ENCODE data around the gene DNAJC24.

Gene DNAJC24

DNA sequence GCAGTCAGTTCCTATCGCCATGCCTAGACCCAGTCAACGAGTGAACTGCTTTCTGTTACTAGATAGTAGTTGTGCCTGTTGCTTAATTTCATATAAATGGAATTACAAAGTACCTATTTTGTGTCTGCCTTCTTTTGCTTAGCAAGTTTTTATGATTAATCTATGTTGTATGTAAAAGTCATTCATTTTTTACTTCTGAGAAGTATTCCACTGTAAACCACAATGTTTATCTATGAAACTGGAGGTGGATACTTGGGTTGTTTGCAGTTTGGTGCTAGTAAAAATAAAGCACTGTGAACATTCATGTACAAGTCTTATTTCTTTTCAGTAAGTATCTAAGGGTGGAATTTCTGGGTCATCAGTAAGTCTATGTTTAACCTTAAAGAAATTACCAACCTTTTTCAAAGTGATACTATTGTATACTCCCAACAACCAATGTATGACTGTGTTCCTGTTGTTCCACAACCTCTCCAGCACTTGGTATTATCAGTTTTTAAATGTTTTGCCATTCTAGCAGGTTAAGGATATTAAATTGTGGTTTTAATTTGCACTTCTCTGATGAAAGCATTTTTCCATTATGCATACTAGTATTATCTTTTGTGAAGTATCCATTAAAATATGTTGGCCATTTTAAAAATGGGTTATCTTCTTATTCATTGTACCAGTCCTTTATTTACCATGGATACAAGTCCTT is 68.2 kb downstream of the DNAJC24 start:
- DNase-seq (ENCODE audit: low read depth), result no peak
- TF ChIP-seq, protein P1, sequence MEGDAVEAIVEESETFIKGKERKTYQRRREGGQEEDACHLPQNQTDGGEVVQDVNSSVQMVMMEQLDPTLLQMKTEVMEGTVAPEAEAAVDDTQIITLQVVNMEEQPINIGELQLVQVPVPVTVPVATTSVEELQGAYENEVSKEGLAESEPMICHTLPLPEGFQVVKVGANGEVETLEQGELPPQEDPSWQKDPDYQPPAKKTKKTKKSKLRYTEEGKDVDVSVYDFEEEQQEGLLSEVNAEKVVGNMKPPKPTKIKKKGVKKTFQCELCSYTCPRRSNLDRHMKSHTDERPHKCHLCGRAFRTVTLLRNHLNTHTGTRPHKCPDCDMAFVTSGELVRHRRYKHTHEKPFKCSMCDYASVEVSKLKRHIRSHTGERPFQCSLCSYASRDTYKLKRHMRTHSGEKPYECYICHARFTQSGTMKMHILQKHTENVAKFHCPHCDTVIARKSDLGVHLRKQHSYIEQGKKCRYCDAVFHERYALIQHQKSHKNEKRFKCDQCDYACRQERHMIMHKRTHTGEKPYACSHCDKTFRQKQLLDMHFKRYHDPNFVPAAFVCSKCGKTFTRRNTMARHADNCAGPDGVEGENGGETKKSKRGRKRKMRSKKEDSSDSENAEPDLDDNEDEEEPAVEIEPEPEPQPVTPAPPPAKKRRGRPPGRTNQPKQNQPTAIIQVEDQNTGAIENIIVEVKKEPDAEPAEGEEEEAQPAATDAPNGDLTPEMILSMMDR (IDR thresholded peaks at IDR 0.05; ENCODE audit: low read depth, low read length, missing control alignments), result no peak
- in situ Hi-C loops (cut with HindIII; ENCODE audit: low sequenced_read_pairs), result no loop called here
- no peak overlapping the region for H3K4me3 ChIP-seq (ENCODE audit: low read depth, low read length)

DNA sequence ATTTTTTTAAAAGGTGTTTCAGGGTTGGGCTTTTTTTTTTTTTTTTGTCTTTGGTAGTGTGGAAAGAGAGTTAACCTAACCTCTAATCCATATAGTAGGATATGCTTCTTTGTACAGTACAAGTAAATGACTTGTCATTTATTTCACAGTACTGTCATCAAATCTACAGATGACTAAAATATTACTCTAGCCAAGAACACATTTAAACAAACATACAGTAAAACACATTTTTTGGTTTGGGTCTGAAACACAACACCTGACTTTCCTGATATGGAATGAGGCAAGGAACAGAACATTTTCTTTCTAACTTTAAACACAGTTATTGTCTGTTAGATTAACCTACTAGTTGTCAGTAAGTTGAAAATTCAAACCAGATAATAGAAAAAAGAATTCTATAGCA is 71.6 kb downstream of the DNAJC24 start:
- in situ Hi-C loops (cut with HindIII; ENCODE audit: low sequenced_read_pairs), result no loop called here
- no peak for DNase-seq (ENCODE audit: low read depth)
- TF ChIP-seq, protein P1 (IDR thresholded peaks at IDR 0.05; ENCODE audit: low read depth, low read length, missing control alignments), result no peak
- no peak overlapping the region for H3K4me3 ChIP-seq (ENCODE audit: low read depth, low read length)

DNA sequence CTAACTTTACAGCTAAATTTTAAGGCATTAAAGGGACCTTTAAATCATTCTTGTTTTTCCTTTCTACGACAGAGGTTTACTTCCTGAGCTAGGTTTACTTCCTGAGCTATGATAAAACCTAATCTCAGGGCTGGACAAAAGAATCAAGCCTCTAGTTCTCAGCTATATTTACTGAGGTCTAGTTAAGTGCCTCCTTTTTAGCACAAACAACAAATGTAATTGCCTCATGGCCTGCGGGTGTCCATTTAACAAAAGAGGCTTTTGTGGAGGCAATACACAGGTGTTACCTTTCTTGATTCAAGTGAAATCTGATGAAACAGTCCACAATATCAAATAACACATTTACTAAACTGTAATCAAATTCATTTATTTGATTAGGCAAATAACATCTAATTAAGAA is 72.4 kb downstream of the DNAJC24 start:
- DNase-seq (ENCODE audit: low read depth), result no peak
- TF ChIP-seq, protein P1 (IDR thresholded peaks at IDR 0.05; ENCODE audit: low read depth, low read length, missing control alignments), result no peak
- no peak overlapping the region for H3K4me3 ChIP-seq (ENCODE audit: low read depth, low read length)
- in situ Hi-C loops (cut with HindIII; ENCODE audit: low sequenced_read_pairs), result no loop called here

DNA sequence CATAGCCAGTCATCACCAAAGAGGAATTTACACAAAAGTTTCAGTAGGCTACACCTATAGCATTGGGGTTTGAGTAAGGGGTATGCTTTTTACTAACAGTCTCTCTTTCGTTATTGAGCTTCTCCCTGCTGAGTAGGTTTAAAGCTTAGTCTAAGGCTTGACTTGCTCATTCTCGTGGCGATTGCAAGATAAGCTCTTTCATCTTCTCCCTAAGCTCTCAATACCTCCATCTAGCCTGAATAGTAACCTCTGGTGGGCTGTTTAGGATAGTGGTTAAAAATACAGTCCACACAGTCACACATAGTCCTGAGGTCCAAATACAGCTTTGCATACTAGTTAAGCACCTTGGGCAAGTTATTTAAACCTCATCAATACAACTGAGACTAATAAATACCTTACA is 74.1 kb downstream of the DNAJC24 start:
- TF ChIP-seq, protein P1 (IDR thresholded peaks at IDR 0.05; ENCODE audit: low read depth, low read length, missing control alignments), result no peak
- H3K4me3 ChIP-seq (ENCODE audit: low read depth, low read length), result no peak overlapping the region
- in situ Hi-C loops (cut with HindIII; ENCODE audit: low sequenced_read_pairs), result no loop called here

DNA sequence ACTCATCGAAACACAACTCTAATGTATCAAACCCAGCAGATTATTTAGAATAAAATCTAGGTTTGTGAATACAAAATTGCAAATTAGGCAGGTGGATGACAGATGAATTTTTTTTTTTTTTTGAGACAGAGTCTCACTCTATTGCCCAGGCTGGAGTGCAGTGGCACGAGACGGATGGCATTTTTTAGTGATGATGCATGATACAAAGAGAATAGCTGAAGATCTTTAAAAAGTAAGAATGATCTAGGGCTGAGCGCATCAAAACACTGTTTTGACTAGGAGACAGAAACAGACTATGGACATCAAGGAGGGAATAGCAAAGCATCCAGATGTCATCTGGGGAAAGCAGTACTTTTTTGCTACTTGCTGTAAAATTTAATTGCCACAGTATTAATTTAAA is 76.0 kb downstream of the DNAJC24 start:
- TF ChIP-seq, protein P1 (IDR thresholded peaks at IDR 0.05; ENCODE audit: low read depth, low read length, missing control alignments), result no peak
- no peak overlapping the region for H3K4me3 ChIP-seq (ENCODE audit: low read depth, low read length)
- in situ Hi-C loops (cut with HindIII; ENCODE audit: low sequenced_read_pairs), result no loop called here
- no peak for DNase-seq (ENCODE audit: low read depth)

More for the DNA sequence above, 74.1 kb downstream of the DNAJC24 start:
- no peak for DNase-seq (ENCODE audit: low read depth)

DNA sequence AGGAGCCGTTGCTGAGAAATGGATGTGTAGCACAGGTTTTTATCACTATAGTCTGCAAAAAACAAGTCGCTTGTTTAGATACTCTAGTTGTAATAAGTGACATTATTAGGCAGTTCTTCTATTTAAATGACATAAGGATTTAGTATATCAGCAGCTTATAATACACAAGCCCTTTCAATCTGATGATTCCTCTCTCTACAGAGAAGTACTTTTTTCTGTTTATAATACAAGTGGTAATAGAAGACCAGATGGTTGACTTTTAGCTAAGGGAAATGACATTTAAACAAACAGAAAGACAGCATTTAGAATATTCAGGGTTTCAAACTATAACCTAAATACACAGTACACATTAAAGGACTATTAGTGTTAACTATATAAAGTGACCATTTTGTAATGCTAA is 79.4 kb downstream of the DNAJC24 start:
- no peak for DNase-seq (ENCODE audit: low read depth)
- no peak overlapping the region for H3K4me3 ChIP-seq (ENCODE audit: low read depth, low read length)
- in situ Hi-C loops (cut with HindIII; ENCODE audit: low sequenced_read_pairs), result no loop called here
- TF ChIP-seq, protein P1 (IDR thresholded peaks at IDR 0.05; ENCODE audit: low read depth, low read length, missing control alignments), result no peak

Data from astrocyte of the cerebellum (primary cell).